ENCODE data around the gene MBLAC1. TPM values are rescaled to one million over a fixed set of nuclear protein-coding genes. Genes with fewer than 3 reads are reported as not detected.
A peak's percentile ranks its signal among the peaks of the same experiment; 100 is the strongest.

MBLAC1 gene
- total and polyA plus RNA-seq, 9 of the 15 experiments (the other 6 are each of a cell fraction or from before 2014, with no cell fraction given): 0.03 to 3.1 (median 0.52) TPM

DNA sequence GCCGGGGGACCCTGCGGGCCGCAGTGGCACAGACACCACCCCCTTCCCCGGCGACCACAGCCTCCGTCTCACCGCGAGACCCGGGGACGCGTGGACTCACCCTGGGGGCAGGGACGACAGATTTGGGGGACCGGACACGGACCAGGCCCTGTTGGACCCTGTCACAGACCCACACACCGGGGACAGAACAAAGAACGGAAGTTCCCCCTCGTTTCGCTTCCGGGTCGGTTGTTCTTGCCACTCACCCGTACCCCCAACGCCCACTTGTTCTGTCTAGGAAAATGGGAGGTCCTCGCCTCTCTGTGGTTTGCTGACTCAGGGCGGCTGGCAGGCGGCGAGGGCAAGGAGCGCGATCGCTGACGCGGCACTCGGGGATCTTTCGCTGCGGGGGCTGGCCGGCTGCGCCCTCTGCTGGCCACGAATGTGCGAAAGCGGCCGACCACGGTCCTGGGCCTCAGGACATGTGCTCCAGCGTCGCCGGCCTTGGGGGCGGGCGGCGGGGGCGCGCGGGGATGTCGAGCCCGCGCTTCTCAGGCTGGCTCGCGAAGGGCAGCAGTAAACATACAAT lies 45.1 kb upstream of the MBLAC1 start, which contains the start of gene ZNF3 (continued):
- peak in 2 of 3 experiments; percentile 71 to 81 for TF ChIP-seq YY1 (IDR thresholded peaks at IDR 0.05; ENCODE audit: borderline replicate concordance in 1 of 3, control insufficient read depth in 1 of 3, extremely low read depth in 1 of 3, insufficient read depth in 3 of 3, insufficient read length in 1 of 3, insufficient replicate concordance in 2 of 3, low read depth in 1 of 3, low read length in 2 of 3)
- TF ChIP-seq NFRKB (IDR thresholded peaks at IDR 0.05; ENCODE audit: low read depth): no peak
- no peak for TF ChIP-seq NUFIP1 (IDR thresholded peaks at IDR 0.05; ENCODE audit: partially characterized antibody)
- TF ChIP-seq MXI1 (IDR thresholded peaks at IDR 0.05; ENCODE audit: low read depth, low read length): peak; percentile 73; the same call in 1 of the 2 replicates
- TF ChIP-seq HLTF (IDR thresholded peaks at IDR 0.05): peak; percentile 65; the same call in 1 of the 2 replicates
- TF ChIP-seq, protein P1, sequence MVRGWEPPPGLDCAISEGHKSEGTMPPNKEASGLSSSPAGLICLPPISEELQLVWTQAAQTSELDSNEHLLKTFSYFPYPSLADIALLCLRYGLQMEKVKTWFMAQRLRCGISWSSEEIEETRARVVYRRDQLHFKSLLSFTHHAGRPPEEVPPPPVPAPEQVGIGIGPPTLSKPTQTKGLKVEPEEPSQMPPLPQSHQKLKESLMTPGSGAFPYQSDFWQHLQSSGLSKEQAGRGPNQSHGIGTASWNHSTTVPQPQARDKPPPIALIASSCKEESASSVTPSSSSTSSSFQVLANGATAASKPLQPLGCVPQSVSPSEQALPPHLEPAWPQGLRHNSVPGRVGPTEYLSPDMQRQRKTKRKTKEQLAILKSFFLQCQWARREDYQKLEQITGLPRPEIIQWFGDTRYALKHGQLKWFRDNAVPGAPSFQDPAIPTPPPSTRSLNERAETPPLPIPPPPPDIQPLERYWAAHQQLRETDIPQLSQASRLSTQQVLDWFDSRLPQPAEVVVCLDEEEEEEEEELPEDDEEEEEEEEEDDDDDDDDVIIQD (CRISPR knock-in tag; IDR thresholded peaks at IDR 0.05): no peak
- TF ChIP-seq ESRRB (CRISPR knock-in tag; IDR thresholded peaks at IDR 0.05; ENCODE audit: borderline replicate concordance): 0 out of 2 replicates have a peak, but pooled peaks have one; percentile 53
- TF ChIP-seq, protein P2, sequence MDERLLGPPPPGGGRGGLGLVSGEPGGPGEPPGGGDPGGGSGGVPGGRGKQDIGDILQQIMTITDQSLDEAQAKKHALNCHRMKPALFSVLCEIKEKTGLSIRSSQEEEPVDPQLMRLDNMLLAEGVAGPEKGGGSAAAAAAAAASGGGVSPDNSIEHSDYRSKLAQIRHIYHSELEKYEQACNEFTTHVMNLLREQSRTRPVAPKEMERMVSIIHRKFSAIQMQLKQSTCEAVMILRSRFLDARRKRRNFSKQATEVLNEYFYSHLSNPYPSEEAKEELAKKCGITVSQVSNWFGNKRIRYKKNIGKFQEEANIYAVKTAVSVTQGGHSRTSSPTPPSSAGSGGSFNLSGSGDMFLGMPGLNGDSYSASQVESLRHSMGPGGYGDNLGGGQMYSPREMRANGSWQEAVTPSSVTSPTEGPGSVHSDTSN (CRISPR knock-in tag; IDR thresholded peaks at IDR 0.05; ENCODE audit: low read depth): no peak; the same call in 1 of the 2 replicates
- TF ChIP-seq, protein P2 (tag; conservative IDR thresholded peaks at IDR 0.05; ENCODE audit: low read depth): peak; percentile 89
- TF ChIP-seq PML (IDR thresholded peaks at IDR 0.05; ENCODE audit: low read length): peak; percentile 74
- TF ChIP-seq ZNF830 (CRISPR knock-in tag; IDR thresholded peaks at IDR 0.05): peak; percentile 92; the same call in 1 of the 2 replicates
- no peak for TF ChIP-seq HMG20B (CRISPR knock-in tag; IDR thresholded peaks at IDR 0.05)
- no peak for TF ChIP-seq MYBL2 (IDR thresholded peaks at IDR 0.05; ENCODE audit: low read depth)
- TF ChIP-seq MYBL2 (CRISPR knock-in tag; IDR thresholded peaks at IDR 0.05; ENCODE audit: borderline replicate concordance): no peak
- TF ChIP-seq, protein P3, sequence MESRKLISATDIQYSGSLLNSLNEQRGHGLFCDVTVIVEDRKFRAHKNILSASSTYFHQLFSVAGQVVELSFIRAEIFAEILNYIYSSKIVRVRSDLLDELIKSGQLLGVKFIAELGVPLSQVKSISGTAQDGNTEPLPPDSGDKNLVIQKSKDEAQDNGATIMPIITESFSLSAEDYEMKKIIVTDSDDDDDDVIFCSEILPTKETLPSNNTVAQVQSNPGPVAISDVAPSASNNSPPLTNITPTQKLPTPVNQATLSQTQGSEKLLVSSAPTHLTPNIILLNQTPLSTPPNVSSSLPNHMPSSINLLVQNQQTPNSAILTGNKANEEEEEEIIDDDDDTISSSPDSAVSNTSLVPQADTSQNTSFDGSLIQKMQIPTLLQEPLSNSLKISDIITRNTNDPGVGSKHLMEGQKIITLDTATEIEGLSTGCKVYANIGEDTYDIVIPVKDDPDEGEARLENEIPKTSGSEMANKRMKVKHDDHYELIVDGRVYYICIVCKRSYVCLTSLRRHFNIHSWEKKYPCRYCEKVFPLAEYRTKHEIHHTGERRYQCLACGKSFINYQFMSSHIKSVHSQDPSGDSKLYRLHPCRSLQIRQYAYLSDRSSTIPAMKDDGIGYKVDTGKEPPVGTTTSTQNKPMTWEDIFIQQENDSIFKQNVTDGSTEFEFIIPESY (CRISPR knock-in tag; IDR thresholded peaks at IDR 0.05): peak; percentile 83
- TF ChIP-seq, protein P4, sequence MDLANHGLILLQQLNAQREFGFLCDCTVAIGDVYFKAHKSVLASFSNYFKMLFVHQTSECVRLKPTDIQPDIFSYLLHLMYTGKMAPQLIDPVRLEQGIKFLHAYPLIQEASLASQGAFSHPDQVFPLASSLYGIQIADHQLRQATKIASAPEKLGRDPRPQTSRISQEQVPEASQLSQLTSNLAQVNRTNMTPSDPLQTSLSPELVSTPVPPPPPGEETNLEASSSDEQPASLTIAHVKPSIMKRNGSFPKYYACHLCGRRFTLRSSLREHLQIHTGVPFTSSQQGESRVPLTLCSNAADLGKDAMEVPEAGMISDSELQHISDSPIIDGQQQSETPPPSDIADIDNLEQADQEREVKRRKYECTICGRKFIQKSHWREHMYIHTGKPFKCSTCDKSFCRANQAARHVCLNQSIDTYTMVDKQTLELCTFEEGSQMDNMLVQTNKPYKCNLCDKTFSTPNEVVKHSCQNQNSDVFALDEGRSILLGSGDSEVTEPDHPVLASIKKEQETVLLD (IDR thresholded peaks at IDR 0.05): peak; percentile 33; the same call in 1 of the 2 replicates
- peak; percentile 89 for TF ChIP-seq CREB1 (IDR thresholded peaks at IDR 0.05)
- peak; percentile 94 for TF ChIP-seq CREB1 (CRISPR knock-in tag; IDR thresholded peaks at IDR 0.05)
- TF ChIP-seq SMARCA4 (IDR thresholded peaks at IDR 0.05): 0 out of 2 replicates have a peak, but pooled peaks have one; percentile 7
